ENCODE data around the gene PPM1H.

Gene PPM1H

DNA sequence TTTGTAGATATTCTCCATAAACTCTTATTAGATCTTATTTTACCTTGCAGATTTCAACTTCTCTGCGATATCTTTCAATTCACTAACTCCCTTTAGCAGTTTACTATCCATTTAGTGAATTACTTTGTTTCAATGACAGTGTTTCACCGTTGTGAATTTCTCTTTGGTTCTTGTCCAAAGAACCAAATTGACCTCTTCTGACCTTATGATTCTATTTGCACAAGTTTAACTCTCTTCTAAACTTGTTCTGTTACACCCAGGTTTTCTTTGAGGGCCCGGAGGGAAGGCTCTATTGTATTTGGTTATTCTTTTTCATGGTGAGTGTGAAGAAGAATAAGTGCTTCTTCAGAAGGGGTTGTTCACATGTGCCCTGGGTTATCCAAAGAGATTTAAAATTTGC lies 281.6 kb downstream of the PPM1H start:
- CTCF ChIA-PET: no interaction called here
- DNase-seq: no peak
- Mint-ChIP-seq H3K27ac (no peak overlapping the region), H3K9me3 (no peaks in the 10 kb centered on the region), H3K27me3 (peaks cover 28% of the 10 kb centered on the region), H3K4me3 (no peak overlapping the region), H3K4me1 (peaks cover 8% of the 10 kb centered on the region), H3K36me3 (no peaks in the 10 kb centered on the region)

- DNase-seq: no peak
- peaks cover 19% of the 10 kb centered on the region for H3K27me3 Mint-ChIP-seq
- CTCF ChIA-PET: interaction anchor here (1.3 kb wide), 1 partner anchor 44 kb away, joined by 3 read pairs; no protein-coding TSS in a partner anchor
- no peak overlapping the region for H3K27ac Mint-ChIP-seq
- no peak overlapping the region for H3K4me3 Mint-ChIP-seq
- peaks cover 8% of the 10 kb centered on the region for H3K4me1 Mint-ChIP-seq
- H3K9me3 Mint-ChIP-seq: no peaks in the 10 kb centered on the region
- H3K36me3 Mint-ChIP-seq: no peaks in the 10 kb centered on the region
These were observed 283.8 kb downstream of the PPM1H start for GRCh38 chr12:62651138-62651537.

GRCh38 chr12:62649412-62650138 lies 285.4 kb downstream of the PPM1H start:
- DNase-seq: no peak
- Mint-ChIP-seq H3K36me3 (no peaks in the 10 kb centered on the region), H3K9me3 (no peaks in the 10 kb centered on the region), H3K4me1 (peaks cover 4% of the 10 kb centered on the region), H3K27ac (no peak overlapping the region), H3K4me3 (no peak overlapping the region), H3K27me3 (peaks cover 8% of the 10 kb centered on the region)
- CTCF ChIA-PET: no interaction called here

- Mint-ChIP-seq H3K9me3 (no peaks in the 10 kb centered on the region), H3K27ac (no peak overlapping the region), H3K4me1 (no peaks in the 10 kb centered on the region), H3K4me3 (no peak overlapping the region), H3K27me3 (no peaks in the 10 kb centered on the region), H3K36me3 (no peaks in the 10 kb centered on the region)
- CTCF ChIA-PET: no interaction called here
- no peak for DNase-seq
These were observed 287.4 kb downstream of the PPM1H start for GRCh38 chr12:62647586-62647985.

GRCh38 chr12:62646566-62646965 lies 288.4 kb downstream of the PPM1H start:
- CTCF ChIA-PET: no interaction called here

DNA sequence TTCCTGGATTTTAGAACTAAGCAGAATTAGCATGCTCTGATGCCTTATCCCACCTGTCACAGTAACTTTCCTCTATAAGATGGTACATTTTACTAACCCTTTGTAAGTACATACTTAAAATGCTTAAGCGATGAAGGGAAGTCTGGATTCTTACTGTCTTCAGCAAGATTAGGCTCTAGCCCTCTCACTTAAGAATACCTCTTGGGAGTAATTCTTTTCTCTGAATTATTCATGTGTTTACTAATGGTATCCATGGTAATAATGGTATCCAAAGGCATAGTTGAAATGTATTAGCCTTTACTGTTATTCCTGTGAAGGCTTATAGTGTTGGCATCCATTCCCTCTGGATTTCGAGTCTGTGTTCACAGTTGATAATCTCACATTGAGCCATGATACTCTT lies 291.5 kb downstream of the PPM1H start:
- Mint-ChIP-seq H3K4me3 (no peak overlapping the region), H3K27ac (no peak overlapping the region), H3K36me3 (no peaks in the 10 kb centered on the region), H3K9me3 (no peaks in the 10 kb centered on the region), H3K4me1 (peaks cover 10% of the 10 kb centered on the region), H3K27me3 (no peaks in the 10 kb centered on the region)
- CTCF ChIA-PET: no interaction called here
- DNase-seq: no peak

More at GRCh38 chr12:62646566-62646965, 288.4 kb downstream of the PPM1H start:
- H3K27ac Mint-ChIP-seq: no peak overlapping the region
- no peaks in the 10 kb centered on the region for H3K36me3 Mint-ChIP-seq
- no peaks in the 10 kb centered on the region for H3K27me3 Mint-ChIP-seq
- no peak overlapping the region for H3K4me3 Mint-ChIP-seq
- H3K4me1 Mint-ChIP-seq: peaks cover 1% of the 10 kb centered on the region
- DNase-seq: no peak
- no peaks in the 10 kb centered on the region for H3K9me3 Mint-ChIP-seq

GRCh38 chr12:62642486-62642885 lies 292.5 kb downstream of the PPM1H start:
- no peak overlapping the region for H3K4me3 Mint-ChIP-seq
- peaks cover 10% of the 10 kb centered on the region for H3K4me1 Mint-ChIP-seq
- no peak for DNase-seq
- no peaks in the 10 kb centered on the region for H3K36me3 Mint-ChIP-seq
- no peak overlapping the region for H3K27ac Mint-ChIP-seq
- no peaks in the 10 kb centered on the region for H3K27me3 Mint-ChIP-seq
- H3K9me3 Mint-ChIP-seq: no peaks in the 10 kb centered on the region
- CTCF ChIA-PET: interaction anchor here (0.7 kb wide), 1 partner anchor 21 kb away, joined by 3 read pairs; no protein-coding TSS in a partner anchor

DNA sequence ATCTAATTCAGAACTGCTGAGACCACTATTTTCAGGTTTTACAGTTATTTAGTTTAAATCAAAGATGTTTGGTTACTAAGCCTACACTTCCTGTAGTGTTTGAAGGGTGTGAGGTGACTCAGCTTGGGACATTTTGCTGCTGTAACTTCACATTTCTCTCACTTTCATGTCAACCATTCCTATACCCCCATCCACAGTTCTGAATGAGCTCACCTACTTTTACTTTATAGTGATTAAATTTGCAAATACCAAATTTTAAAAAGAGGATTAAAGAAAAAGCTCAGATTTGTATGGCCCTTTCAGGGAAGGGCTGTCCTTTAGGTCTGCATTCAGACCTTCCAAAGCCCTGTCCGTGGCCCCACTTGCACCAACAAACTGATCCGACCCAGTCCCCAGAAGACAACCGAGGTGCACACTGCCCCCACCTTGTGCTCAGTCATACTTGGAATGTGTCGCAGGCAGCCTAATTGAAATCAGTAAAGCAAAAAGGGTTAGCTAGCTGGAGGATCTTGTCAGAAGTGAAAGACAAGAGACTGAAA lies 294.0 kb downstream of the PPM1H start:
- no peak for DNase-seq
- Mint-ChIP-seq H3K27me3 (peaks cover 11% of the 10 kb centered on the region), H3K4me1 (peaks cover 10% of the 10 kb centered on the region), H3K36me3 (no peaks in the 10 kb centered on the region), H3K4me3 (no peak overlapping the region), H3K9me3 (no peaks in the 10 kb centered on the region), H3K27ac (no peak overlapping the region)
- CTCF ChIA-PET: interaction anchor here (0.9 to 1.5 kb wide), 4 partner anchors 9 to 153 kb away, joined by 3 to 4 read pairs (median 4); no protein-coding TSS in a partner anchor

DNA sequence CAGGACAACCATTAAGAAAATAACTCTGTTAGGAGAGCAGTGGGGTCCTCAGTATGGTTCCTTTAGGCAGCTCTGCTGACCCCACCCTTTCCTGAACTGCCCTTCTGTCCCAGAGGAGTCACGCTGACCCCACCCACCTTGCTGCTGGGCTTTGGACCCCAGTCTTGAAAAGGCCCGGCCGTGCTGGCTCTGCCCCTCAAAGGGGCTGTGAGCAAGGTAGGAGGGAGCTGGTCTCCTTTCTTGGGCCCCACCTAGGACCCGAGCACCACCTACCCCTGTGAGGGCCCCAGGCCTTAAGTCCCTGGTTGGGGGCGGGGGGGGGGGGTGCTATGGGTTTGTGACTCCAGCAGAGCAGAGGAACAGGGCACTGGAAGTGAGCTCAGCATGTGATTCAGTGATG lies 297.3 kb downstream of the PPM1H start:
- no peak overlapping the region for H3K27ac Mint-ChIP-seq
- CTCF ChIA-PET: no interaction called here

DNA sequence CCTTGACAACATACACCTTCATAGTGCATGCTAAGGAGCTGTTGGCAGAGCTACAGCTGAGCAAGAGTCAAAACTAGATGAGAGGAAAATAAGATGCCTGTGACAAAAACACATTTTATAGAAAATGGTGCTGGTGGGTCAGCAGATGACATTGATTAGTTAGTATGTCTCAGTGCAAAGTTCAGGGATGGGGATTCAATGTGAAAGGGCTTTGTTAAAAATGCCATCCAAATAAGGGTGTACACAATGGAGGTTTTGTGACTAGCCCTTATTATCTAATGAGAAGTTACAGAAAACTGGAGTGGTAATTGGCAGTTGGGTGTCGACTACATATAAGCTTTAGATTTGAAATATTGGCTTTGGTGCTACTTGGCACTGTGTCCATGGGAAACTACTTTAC lies 299.3 kb downstream of the PPM1H start:
- Mint-ChIP-seq H3K36me3 (no peaks in the 10 kb centered on the region), H3K4me3 (no peak overlapping the region), H3K9me3 (no peaks in the 10 kb centered on the region), H3K27me3 (peaks cover 50% of the 10 kb centered on the region), H3K27ac (no peak overlapping the region), H3K4me1 (peaks cover 10% of the 10 kb centered on the region)
- CTCF ChIA-PET: no interaction called here
- no peak for DNase-seq

More for the DNA sequence above, 297.3 kb downstream of the PPM1H start:
- Mint-ChIP-seq H3K4me3 (no peak overlapping the region), H3K9me3 (no peaks in the 10 kb centered on the region), H3K4me1 (peaks cover 14% of the 10 kb centered on the region), H3K36me3 (no peaks in the 10 kb centered on the region), H3K27me3 (peaks cover 31% of the 10 kb centered on the region)
- no peak for DNase-seq

DNA sequence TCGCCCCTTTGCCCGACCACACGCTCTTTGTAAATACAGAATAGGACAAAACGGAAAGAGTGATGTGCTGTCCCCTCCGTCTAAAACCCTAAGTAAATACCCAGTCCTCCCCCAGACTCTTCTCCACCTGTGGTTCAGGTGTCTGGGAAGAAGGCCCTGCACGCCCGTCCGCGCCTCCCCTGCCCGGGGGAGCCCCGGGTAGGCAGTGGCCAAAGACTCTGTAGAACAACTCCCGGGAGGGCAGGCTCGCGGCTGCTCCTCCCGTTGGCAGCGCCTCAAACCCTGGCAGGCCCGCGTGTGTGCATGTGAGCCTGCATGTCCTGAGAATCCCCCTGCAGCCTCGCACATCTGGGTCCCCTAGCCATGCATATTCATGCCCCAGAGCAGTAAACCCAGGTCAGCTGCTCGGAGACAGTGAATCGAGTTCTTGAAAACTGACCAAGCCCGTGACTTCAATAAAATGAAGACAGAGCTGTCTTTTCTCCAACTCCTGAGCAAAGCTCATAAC lies 302.5 kb downstream of the PPM1H start:
- H3K27ac Mint-ChIP-seq: no peak overlapping the region
- CTCF ChIA-PET: interaction anchor here (0.9 kb wide), 1 partner anchor 8 kb away, joined by 3 read pairs; no protein-coding TSS in a partner anchor
- no peak for DNase-seq
- peaks cover 78% of the 10 kb centered on the region for H3K27me3 Mint-ChIP-seq
- H3K4me1 Mint-ChIP-seq: peaks cover 10% of the 10 kb centered on the region
- no peaks in the 10 kb centered on the region for H3K36me3 Mint-ChIP-seq
- H3K4me3 Mint-ChIP-seq: peak overlapping the region; percentile 61
- no peaks in the 10 kb centered on the region for H3K9me3 Mint-ChIP-seq

DNA sequence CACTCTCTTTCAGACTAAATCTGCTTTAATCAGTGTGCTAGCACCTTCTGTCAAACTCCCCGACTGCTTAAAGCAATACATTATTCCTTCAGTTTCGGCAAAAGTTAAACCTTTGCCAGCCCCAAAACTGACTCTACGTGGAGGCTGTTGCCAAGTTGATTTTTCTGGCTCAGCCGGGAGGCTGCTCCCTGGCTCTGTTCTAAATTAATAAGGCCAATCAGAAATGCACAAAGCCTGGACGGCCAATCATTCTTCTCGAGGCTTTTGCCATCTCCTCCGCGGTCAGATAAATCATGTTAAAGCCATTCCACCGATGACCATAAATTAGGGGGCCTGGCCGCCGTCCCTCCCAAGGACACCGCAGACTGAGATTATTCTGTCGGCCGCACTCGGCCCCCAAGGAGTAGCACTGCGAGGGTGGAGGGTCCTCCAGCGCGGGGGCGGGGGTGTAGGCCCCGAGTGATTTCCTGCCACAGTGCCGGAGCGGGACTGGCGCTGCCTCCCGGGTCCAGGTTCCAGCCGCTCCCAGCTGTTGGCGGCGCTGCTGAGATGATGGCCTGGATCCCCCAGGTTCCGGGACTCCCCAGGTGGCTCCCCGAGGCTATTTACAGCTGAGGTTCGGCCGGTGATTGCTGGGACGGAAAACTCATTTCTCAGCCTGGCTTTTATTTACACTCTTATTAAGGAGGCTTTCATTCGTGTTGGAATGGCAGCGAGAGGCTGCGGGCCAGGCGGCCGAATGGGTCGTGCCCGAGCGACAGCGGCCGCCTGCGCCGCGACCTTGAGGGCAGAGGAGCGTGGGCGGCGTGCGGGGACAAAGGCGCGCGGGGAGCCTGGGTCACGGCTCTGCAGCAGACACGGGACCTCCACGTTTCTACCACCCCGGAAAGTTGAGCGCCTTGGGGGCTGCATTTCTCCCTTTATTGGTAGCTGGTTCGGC lies 303.2 kb downstream of the PPM1H start:
- peaks cover 73% of the 10 kb centered on the region for H3K27me3 Mint-ChIP-seq
- no peaks in the 10 kb centered on the region for H3K36me3 Mint-ChIP-seq
- CTCF ChIA-PET: interaction anchor here (0.9 kb wide), 1 partner anchor 9 kb away, joined by 3 read pairs; no protein-coding TSS in a partner anchor
- H3K4me1 Mint-ChIP-seq: peaks cover 10% of the 10 kb centered on the region
- H3K4me3 Mint-ChIP-seq: peak overlapping the region; percentile 61
- H3K9me3 Mint-ChIP-seq: no peaks in the 10 kb centered on the region
- peak; percentile 38 for DNase-seq
- H3K27ac Mint-ChIP-seq: no peak overlapping the region

GRCh38 chr12:62629971-62630739 lies 304.8 kb downstream of the PPM1H start:
- Mint-ChIP-seq H3K9me3 (no peaks in the 10 kb centered on the region), H3K27me3 (peaks cover 76% of the 10 kb centered on the region), H3K4me3 (no peak overlapping the region), H3K4me1 (peaks cover 10% of the 10 kb centered on the region), H3K36me3 (no peaks in the 10 kb centered on the region), H3K27ac (no peak overlapping the region)
- CTCF ChIA-PET: interaction anchor here (0.7 kb wide), 1 partner anchor 26 kb away, joined by 3 read pairs; no protein-coding TSS in a partner anchor
- DNase-seq: no peak

Measured in activated naive CD4-positive, alpha-beta T cell treated with anti-CD3 and anti-CD28 coated beads, Interleukin-2, amount 10 ng/mL, durations not matched to agents 7 days and 5 days (primary cell).